ENCODE data around the gene ATP2B1. TPM values are rescaled to one million over a fixed set of nuclear protein-coding genes. Genes with fewer than 3 reads are reported as not detected.

Gene ATP2B1
- 23.5 and 32.5 TPM in 2 replicates for total RNA-seq

DNA sequence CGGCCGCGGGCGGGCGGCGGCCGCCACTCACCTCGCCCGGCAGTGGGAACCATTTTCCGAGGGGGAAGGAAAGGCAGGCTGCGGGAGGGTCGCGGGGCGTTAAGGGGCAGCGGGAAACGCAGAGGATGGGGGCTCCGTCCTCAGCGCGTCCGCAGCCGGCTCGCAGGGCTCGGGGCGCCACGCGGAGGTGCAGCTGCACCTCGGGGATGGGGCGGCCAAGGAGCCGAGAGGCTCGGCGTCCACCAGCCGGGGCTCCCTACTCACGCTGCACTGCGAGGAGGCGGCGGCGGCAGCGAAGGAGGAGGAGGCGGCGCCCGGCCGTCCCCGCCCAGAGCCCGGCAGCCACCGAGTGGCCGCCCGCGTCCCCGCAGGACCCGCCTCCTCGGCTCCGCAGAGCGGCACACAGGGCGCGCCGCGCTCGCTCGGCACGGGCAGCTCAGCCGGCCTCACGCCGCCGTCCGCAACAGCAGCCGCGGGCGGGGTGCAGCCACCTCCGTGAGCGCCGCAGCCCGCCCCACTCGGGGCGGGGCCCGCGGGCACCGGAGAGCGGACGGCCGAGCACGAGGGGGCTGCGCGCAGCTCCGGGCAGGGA lies at the start of gene ATP2B1:
ATP2B1 (minus strand) TSS at position 274 of the 592 bp plus-strand sequence. CDS start 52,952 bp downstream, outside the sequence.

Other genes starting within 250 kb of the ATP2B1 start
- 19.0 and 22.5 TPM in 2 replicates for gene GALNT4, start 184.0 kb downstream of the ATP2B1 start, total RNA-seq
- gene POC1B, start 182.8 kb downstream of the ATP2B1 start, total RNA-seq = 13.9 and 17.3 TPM in 2 replicates

All from endothelial cell of coronary artery (primary cell).